Measurements from ENCODE around the gene DHH. TPM values are rescaled to one million over a fixed set of nuclear protein-coding genes. Genes with fewer than 3 reads are reported as not detected.
A peak's percentile ranks its signal among the peaks of the same experiment; 100 is the strongest.

Gene DHH
- total and polyA plus RNA-seq, 9 of the 15 experiments (the other 6 are each of a cell fraction or from before 2014, with no cell fraction given): 0.07 to 2.6 (median 0.54) TPM

- TF ChIP-seq JUN (IDR thresholded peaks at IDR 0.05; ENCODE audit: borderline replicate concordance, low read depth, low read length): no peak
- TF ChIP-seq JUN (CRISPR knock-in tag; IDR thresholded peaks at IDR 0.05; ENCODE audit: borderline replicate concordance): no peak
- TF ChIP-seq, protein P1, sequence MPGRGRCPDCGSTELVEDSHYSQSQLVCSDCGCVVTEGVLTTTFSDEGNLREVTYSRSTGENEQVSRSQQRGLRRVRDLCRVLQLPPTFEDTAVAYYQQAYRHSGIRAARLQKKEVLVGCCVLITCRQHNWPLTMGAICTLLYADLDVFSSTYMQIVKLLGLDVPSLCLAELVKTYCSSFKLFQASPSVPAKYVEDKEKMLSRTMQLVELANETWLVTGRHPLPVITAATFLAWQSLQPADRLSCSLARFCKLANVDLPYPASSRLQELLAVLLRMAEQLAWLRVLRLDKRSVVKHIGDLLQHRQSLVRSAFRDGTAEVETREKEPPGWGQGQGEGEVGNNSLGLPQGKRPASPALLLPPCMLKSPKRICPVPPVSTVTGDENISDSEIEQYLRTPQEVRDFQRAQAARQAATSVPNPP (IDR thresholded peaks at IDR 0.05; ENCODE audit: borderline replicate concordance, insufficient read depth, insufficient read length): no peak
- TF ChIP-seq, protein P2, sequence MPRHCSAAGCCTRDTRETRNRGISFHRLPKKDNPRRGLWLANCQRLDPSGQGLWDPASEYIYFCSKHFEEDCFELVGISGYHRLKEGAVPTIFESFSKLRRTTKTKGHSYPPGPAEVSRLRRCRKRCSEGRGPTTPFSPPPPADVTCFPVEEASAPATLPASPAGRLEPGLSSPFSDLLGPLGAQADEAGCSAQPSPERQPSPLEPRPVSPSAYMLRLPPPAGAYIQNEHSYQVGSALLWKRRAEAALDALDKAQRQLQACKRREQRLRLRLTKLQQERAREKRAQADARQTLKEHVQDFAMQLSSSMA (CRISPR knock-in tag; IDR thresholded peaks at IDR 0.05): no peak
- no peak for TF ChIP-seq SIX5 (IDR thresholded peaks at IDR 0.05; ENCODE audit: borderline replicate concordance in 1 of 2, insufficient read depth in 1 of 2, low read depth in 1 of 2, low read length in 2 of 2)
- no peak for TF ChIP-seq NUFIP1 (IDR thresholded peaks at IDR 0.05; ENCODE audit: partially characterized antibody)
- TF ChIP-seq CREBBP (IDR thresholded peaks at IDR 0.05; ENCODE audit: low read depth, low read length): no peak
- TF ChIP-seq IFI16 (CRISPR knock-in tag; IDR thresholded peaks at IDR 0.05): no peak
- no peak for TF ChIP-seq KLF16 (IDR thresholded peaks at IDR 0.05)
- TF ChIP-seq ZNF347 (CRISPR knock-in tag; IDR thresholded peaks at IDR 0.05; ENCODE audit: low read depth): no peak
- TF ChIP-seq, protein P3, sequence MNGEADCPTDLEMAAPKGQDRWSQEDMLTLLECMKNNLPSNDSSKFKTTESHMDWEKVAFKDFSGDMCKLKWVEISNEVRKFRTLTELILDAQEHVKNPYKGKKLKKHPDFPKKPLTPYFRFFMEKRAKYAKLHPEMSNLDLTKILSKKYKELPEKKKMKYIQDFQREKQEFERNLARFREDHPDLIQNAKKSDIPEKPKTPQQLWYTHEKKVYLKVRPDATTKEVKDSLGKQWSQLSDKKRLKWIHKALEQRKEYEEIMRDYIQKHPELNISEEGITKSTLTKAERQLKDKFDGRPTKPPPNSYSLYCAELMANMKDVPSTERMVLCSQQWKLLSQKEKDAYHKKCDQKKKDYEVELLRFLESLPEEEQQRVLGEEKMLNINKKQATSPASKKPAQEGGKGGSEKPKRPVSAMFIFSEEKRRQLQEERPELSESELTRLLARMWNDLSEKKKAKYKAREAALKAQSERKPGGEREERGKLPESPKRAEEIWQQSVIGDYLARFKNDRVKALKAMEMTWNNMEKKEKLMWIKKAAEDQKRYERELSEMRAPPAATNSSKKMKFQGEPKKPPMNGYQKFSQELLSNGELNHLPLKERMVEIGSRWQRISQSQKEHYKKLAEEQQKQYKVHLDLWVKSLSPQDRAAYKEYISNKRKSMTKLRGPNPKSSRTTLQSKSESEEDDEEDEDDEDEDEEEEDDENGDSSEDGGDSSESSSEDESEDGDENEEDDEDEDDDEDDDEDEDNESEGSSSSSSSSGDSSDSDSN (IDR thresholded peaks at IDR 0.05; ENCODE audit: borderline replicate concordance in 1 of 2, low read depth in 2 of 2, low read length in 2 of 2): peak; percentile 61 to 68; a peak in 2 of 4 replicates
- no peak for TF ChIP-seq RBM25 (IDR thresholded peaks at IDR 0.05; ENCODE audit: low read depth, low read length, severe bottlenecking)
- no peak for TF ChIP-seq CEBPG (CRISPR knock-in tag; IDR thresholded peaks at IDR 0.05)
- no peak for TF ChIP-seq CEBPG (tag; conservative IDR thresholded peaks at IDR 0.05 in 1 of 2, IDR thresholded peaks at IDR 0.05 in 1 of 2)
- peak in 1 of 2 experiments; percentile 51; a peak in 2 of 4 replicates for TF ChIP-seq MAZ (CRISPR knock-in tag; conservative IDR thresholded peaks at IDR 0.05 in 1 of 2, IDR thresholded peaks at IDR 0.05 in 1 of 2)
- TF ChIP-seq ILF3 (IDR thresholded peaks at IDR 0.05; ENCODE audit: borderline replicate concordance): no peak
- no peak for TF ChIP-seq ZNF695 (CRISPR knock-in tag; IDR thresholded peaks at IDR 0.05)
- TF ChIP-seq KAT2B (IDR thresholded peaks at IDR 0.05; ENCODE audit: low read depth, low read length): no peak
- TF ChIP-seq SMARCC2 (IDR thresholded peaks at IDR 0.05; ENCODE audit: low read depth): no peak
- no peak for TF ChIP-seq KLF13 (tag; IDR thresholded peaks at IDR 0.05; ENCODE audit: borderline replicate concordance, low read depth)
- no peak for TF ChIP-seq ZNF121 (CRISPR knock-in tag; conservative IDR thresholded peaks at IDR 0.05)
Observed at GRCh38 chr12:49059299-49060171, 35.1 kb downstream of the DHH start (continued).
